Myometrial cell (primary cell): ENCODE data around the gene MYO1H. TPM values are rescaled to one million over a fixed set of nuclear protein-coding genes. Genes with fewer than 3 reads are reported as not detected.

Source experiments
- total RNA-seq: library from RNA; depleted of rRNA; stranded (reverse); fragments of >200 nt; gene quantifications from 2 replicates; pipeline ENCODE4 v1.2.3, GENCODE V29; 2015

Gene MYO1H, protein sequence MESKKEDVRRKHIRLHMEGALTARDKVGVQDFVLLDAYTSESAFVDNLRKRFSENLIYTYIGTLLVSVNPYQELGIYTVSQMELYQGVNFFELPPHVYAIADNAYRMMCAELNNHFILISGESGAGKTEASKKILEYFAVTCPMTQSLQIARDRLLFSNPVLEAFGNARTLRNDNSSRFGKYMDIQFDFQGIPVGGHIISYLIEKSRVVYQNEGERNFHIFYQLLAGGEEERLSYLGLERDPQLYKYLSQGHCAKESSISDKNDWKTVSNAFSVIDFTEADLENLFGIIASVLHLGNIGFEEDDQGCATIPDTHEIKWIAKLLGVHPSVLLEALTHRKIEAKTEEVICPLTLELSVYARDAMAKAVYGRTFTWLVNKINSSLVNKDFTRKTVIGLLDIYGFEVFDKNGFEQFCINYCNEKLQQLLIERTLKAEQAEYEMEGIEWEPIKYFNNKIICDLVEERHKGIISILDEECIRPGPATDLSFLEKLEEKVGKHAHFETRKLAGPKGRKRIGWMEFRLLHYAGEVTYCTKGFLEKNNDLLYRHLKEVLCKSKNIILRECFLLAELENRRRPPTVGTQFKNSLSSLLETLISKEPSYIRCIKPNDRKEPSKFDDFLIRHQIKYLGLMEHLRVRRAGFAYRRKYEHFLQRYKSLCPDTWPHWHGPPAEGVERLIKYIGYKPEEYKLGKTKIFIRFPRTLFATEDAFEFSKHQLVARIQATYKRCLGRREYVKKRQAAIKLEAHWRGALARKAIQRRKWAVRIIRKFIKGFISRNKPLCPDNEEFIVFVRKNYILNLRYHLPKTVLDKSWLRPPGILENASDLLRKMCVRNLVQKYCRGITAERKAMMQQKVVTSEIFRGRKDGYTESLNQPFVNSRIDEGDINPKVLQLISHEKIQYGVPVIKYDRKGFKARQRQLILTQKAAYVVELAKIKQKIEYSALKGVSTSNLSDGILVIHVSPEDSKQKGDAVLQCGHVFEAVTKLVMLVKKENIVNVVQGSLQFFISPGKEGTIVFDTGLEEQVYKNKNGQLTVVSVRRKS
- not detected in 2 replicates for total RNA-seq

DNA sequence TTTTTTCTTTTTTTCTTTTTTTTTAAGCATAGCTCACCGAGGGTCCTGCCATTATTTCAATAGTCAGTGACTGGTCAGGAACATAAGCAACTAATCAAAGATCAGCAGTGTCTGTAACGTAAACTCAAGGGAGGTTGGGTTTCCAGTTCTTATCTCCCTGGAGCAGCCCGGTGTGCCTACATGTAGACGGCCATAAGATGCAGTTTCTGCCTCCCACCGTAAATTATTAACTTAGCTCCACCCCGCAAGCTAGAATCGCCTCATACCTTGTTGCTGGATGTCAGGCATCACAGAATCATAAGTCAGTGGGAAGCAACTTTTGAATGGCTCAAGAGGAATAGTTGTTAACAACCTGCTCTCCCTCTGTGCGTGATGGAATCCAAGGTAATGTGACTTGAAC, at the start of gene MYO1H:
TSS of gene MYO1H (plus strand) at position 312 of the 400 bp plus-strand sequence. CDS start at position 373, 61 bp downstream.

DNA sequence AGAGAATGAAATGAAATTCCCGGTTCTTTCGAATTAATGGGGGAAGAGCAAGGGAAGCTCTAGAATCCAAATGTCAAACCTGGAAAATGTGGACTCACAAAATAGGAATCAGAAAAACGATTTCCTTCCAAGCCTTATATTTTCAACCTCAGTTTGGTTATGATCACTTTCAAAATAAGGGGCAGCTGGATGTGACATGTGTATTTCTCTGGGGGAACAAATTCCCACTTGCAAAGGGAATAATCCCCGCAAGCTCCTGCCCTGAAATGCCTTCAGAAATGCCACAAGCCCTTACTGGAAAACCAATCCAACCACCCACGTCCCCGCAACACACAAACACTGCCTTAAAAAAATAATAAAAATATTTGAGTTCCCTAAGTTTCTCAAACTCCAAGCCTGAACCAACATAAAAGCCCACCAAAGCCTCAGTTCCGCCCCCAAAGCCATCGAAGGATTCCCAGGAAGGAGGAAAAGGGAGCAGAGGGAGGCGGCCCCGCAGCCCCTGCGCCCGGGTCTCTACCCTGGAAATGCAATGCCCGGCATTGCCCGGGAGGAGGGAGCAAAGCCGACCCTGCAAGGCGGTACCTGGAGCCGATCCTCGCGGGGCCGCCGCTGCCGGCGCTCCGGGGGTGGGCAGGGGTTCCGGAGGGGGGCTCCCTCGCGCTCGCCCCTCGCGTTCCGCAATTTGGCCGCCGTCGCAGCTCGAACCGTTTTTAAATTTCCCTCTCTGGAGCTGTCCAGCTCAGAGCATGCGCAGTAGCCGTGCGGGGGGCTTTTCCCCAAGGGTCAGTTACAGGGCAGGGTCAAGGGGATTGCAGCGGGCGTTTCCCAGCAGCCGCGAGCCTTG, 38.9 kb upstream of the MYO1H start, which contains the start of gene FOXN4:
TSS of gene FOXN4 (minus strand) at position 751 of the 847 bp plus-strand sequence. CDS start 963 bp downstream, outside the sequence.

DNA sequence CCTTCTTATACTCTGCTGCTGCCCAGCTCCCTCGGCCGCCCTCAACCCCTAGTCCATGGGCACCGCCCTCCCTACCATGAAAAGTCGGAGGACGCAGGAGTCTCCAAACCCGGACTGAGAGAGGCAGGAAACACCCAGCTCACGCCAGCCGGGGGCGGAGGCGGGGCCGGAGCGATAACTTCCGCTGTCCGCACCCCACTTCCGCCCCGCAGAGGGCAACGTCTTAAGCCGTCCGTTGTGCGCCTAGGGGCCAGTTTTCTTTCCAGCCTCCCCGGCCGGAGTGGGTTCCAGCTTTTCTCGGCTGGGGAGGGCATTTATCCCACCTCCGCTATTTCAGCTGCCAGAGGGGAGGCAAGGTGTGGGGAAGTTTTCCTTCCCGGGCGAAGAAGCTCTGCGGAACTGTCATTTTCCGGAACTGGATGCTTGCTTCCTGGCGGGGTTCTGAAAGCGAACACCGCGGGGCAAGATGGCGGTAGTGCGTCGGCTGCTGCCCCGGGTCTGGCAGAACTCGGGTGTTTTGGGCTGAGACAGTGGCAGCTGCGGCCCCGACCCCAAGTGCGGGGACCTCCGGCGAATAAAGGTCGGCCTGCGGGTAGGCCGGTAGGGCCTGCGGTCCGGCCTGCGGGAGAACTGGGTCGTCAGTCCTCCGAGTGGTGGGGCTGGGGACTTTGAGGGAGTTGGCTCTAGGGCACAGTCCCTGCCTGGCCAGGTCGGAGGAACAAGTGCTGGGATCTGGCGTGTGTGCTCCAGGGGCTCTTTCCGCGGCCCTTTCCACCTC, 129.7 kb downstream of the MYO1H start, which contains the start of the genes KCTD10 and UBE3B:
TSS of gene KCTD10 (minus strand) at position 116 of the 778 bp plus-strand sequence. CDS start at position 78, 38 bp downstream.
TSS of gene UBE3B (plus strand) at position 450 of the 778 bp plus-strand sequence. CDS start 5,918 bp downstream, outside the sequence.

Other genes with a start within 250 kb of the MYO1H start
- gene ACACB, start 231.3 kb upstream of the MYO1H start, total RNA-seq, result 0.86 and 6.0 TPM in 2 replicates
- not detected in 2 replicates for gene FOXN4, start 38.6 kb upstream of the MYO1H start, total RNA-seq
- gene KCTD10, start 129.4 kb downstream of the MYO1H start, total RNA-seq, result 57.2 and 65.2 TPM in 2 replicates
- gene UBE3B, start 129.7 kb downstream of the MYO1H start, total RNA-seq, result 42.4 and 42.5 TPM in 2 replicates
- gene MMAB, start 225.6 kb downstream of the MYO1H start, total RNA-seq, result 126 and 129 TPM in 2 replicates
- gene MVK, start 225.9 kb downstream of the MYO1H start, total RNA-seq, result 70.2 and 120 TPM in 2 replicates